NOMO-1 treated with dmso at 0.1 percent for 144 hours (cell line): ENCODE measurements around the gene NFATC1.

Experiments used
- DNase-seq: peaks from one replicate; lab custom pipeline; 2025; ENCODE audit not compliant: unreplicated experiment; lab: John Stamatoyannopoulos, UW

Gene NFATC1

DNA sequence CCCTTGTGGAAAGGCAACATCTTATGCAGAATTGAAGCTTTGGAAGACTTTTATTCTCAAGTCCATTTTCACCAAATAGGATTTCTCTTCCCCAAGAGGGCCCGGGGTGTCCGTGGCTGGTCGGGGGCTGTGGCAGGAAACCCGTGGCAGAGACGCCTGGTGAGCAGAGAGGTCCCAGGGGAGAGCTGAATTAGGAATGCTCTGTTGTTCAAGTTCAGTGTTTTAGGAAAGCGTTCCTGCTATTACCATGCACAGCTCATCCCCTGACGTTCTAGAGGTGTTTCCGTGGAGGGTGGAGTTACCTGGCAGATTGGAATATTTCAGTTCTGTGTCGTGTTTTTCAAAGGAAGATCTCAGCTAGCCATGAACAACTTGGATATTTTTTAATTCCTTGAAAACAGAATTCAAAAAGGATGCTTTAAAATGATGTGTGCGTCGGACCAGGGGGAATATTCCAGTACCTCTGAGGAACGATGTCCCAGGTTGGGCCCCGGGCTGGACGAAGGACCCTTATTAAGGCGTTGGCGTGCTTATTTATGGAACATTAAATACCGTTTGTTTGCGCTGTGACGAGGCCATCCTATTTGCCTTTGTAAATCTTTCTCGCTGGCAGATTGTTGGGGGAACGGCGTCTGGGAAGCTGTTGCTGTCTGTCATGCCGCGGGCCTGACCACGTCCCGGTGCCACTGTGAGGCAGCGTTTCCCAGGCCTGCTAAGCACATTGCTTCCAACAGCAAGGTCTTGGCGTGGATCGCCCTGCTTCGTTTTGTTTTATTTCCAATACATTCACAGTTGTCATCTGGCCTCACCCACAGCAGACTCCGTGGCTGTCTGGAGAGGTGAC is 8.2 kb downstream of the NFATC1 start:
- DNase-seq = no peak

DNA sequence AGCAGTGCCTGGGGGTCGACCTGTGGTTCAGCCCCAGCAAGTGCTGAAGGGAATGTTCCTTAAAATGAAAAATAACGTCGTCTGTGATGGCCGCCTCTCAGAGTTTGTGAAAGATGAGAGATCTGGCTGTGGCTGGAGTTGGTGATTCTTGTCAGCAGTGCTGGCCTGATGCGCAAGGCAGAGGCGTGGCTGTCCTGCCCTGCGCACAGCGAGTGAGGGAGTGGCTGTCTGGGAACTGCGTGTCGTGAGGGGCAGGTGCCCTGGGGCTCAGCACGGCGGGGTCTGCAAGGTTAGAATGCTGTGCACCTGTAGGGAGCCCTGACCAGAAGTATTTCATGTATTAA is 8.8 kb downstream of the NFATC1 start:
- no peak for DNase-seq

DNA sequence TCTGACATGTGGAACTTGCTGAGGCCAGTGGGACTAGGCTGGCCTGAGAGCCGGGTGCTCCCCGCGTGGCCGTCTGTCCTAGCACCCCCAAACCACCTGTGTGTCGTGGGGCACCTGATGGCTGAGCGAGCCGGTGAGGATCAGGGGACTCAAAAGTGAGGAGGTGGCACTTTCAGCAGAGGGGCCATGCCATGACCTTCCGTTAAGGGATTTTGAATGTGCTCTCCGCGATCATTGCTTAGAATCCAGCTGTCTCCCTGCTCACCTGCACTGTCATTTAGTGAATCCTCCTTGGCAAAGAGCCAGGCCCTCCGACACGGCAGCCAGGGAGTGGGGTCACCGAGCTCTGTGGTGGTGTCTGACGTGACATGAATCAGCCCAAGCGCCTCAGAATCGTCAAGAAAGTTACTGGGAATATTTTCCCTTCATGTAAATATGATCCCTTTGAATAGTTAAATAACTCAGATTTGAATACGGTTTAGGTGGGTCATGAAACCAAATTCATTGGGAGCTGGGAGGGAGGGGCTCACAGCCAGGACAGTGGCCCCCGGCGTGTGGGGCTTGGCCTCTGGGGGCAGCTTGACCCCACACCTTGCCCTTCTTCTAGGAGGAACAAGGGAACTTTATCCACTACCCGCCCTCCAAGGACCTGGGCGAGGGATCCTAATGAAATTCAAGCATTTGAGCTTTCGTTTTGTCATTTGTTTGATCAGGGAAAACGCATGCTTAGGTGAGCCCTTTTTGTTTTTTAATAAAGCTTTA is 9.5 kb downstream of the NFATC1 start:
- no peak for DNase-seq

DNA sequence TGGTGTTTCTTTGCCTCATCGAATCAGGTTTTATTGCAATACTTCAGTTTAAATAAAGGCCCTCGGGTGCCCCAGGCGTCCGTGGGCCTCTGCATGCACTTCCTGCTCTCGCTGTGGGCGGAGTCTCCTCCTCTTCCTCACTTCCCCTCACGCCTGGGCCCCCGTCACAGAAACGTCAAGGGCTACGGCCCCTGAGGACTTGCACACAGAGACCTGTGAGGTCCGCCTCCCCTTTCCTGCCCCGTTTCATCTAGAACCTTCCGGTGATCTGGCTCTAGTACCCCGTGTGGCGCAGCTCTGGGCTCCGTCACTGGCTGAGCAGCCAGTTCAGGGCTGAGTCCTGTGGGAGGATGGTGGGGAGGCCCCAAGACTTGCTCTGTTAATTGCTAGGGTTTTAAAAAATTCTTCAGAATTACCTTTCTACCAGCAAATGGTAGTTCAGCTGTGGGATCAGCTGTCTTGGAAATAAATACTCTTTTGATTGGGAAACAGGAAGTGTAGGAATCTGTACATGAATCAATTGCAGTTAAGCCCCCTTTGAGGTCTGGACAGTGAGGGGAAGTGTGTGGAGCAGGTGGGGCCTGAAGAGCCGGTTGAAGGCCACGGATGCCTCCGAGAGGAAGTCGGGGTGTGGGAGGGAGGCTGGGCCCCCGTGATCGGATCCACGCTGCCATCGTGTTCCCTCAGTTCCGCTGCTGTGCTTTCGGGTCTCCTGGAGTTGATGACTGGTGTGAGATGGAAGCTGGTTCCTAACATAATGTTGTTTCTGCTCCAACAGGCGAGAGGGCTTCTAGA is 10.2 kb downstream of the NFATC1 start:
- peak; percentile 85 for DNase-seq

DNA sequence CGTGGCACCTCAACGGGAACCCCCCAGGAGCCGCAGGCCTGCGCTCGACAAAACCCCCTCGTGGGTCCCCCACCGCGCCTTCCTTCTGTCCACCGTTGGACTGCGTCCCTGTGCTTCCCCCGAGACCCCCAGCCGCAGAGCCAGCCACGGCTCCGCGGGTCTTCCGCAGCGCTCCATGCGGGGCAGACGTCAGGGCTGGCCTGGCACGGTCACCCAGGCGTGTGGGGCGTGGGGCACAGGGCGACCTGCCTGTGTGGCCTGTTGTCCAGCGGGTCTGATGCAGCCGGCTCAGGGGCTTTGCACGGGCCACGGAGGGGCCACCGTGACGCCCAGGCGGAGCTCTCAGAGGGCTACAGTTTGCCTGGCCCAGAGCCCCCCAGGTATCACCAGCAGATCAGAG is 11.0 kb downstream of the NFATC1 start:
- DNase-seq = no peak

DNA sequence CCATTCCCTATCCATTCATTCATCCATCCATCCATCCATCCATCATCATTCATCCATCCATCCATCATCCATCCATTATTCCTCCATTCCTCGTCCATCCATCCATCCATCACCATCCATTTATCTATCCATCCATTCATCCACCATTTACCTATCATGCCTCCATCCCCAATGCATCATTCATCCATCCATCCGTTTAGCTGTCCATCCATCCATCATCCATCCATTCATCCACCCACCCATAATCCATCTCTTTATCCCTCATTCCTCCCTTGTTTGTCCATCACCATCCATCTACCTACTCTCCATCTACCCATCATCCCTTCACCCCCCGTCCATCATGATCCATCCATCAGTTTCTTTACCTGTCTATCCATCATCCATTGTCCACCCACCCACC is 13.6 kb downstream of the NFATC1 start:
- no peak for DNase-seq

DNA sequence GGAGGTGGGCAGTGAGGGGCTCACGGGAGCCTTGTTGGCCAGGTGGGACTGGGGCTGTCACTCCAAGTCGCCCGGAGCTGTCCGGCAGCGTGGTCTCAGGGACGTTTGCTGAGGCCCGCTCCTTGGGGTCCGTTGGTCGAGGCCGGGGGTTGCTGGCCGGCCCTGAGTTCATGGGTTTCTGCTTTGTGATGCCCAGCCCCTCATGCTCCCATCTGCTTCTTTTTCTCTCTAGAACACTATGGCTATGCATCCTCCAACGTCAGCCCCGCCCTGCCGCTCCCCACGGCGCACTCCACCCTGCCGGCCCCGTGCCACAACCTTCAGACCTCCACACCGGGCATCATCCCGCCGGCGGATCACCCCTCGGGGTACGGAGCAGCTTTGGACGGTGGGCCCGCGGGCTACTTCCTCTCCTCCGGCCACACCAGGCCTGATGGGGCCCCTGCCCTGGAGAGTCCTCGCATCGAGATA is 14.5 kb downstream of the NFATC1 start:
- no peak for DNase-seq

DNA sequence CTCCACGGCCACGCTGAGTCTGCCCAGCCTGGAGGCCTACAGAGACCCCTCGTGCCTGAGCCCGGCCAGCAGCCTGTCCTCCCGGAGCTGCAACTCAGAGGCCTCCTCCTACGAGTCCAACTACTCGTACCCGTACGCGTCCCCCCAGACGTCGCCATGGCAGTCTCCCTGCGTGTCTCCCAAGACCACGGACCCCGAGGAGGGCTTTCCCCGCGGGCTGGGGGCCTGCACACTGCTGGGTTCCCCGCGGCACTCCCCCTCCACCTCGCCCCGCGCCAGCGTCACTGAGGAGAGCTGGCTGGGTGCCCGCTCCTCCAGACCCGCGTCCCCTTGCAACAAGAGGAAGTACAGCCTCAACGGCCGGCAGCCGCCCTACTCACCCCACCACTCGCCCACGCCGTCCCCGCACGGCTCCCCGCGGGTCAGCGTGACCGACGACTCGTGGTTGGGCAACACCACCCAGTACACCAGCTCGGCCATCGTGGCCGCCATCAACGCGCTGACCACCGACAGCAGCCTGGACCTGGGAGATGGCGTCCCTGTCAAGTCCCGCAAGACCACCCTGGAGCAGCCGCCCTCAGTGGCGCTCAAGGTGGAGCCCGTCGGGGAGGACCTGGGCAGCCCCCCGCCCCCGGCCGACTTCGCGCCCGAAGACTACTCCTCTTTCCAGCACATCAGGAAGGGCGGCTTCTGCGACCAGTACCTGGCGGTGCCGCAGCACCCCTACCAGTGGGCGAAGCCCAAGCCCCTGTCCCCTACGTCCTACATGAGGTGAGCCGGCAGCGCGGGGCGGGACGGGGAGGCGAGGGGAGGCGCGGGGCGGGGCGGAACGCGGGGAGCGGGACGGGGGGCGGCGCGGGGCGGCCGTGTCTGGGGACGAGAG is 15.2 kb downstream of the NFATC1 start:
- no peak for DNase-seq

DNA sequence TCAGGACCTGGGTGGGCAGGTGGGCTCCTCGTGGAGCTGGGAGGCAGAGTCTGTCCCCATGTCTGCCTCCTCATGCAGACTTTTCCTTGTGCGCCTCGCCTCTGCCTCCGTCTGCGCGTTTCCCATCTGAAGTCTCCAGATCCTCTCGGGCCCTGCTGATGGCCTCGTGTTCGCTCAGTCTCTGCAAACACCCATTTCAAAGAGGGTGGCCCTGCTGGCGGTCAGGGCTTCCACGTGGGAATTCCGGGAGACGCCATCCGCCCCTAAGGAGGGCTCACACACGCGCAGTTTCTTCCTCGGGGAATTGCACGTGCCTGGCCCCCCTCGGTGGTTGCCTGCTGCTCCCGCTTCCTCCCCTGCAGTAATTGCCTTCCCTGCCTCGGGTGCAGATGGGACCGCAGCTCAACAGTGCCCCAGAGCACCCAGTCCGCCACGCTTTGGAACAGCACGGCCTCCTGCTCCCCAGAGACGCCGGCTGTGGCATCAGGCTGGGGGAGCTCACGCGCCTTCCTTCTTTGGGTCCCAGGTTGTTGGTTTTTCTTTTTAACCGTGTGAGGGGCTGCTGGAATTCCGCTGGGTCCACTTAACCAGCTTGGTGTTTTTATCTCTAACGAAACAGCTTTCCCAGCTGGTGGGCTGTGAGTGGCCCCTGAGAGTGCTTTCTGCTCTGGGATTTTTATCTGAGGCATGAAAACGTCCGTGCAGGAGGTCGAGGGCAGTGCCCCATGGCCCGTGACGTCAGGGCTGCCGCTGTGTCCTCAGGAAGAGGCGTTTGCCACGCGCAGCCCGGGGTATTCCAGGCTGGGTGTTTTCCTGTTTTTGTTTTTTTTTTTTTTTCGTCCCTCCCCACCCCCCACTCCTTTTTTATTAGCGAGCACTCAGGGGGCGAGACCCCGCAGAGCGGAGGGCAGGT is 16.1 kb downstream of the NFATC1 start:
- no peak for DNase-seq

DNA sequence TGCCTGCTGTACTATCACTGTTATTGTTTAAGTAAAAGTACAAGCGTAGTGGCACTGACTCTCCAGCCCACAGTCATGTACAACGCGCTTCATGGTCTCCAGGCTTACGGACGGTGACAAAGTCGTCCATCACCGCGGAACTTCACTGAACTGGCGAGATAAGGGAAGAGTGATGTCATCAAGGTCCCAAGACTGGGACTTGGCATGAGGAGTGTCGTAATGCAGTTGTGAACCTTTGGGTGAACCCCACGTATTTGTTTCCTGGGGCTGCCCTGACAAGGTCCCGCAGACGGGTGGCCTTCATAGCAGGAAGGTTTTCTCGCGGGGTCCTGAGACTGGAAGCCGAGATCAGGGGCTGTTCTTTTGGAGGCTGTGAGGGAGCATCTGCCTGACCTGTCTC is 17.3 kb downstream of the NFATC1 start:
- DNase-seq = no peak

DNA sequence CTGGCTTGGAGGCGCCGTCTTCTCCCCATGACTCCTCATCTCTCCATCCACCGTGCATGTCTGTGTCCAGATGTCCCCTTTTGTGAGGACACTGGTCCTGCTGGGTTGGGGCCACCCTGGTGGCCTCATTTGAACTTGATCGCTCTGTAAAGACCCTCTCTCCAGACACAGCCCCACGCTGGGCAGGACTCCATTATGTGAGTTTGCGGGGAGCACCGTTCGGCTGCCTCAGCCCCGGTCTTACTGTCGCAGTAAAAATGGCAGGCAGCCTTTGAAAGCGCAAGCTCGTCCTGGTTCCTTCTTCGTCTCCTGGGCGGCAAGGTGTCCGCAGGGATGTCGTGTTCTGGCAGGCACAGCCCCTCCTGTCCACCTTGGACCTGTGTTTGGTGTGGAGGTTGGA is 17.7 kb downstream of the NFATC1 start:
- no peak for DNase-seq

DNA sequence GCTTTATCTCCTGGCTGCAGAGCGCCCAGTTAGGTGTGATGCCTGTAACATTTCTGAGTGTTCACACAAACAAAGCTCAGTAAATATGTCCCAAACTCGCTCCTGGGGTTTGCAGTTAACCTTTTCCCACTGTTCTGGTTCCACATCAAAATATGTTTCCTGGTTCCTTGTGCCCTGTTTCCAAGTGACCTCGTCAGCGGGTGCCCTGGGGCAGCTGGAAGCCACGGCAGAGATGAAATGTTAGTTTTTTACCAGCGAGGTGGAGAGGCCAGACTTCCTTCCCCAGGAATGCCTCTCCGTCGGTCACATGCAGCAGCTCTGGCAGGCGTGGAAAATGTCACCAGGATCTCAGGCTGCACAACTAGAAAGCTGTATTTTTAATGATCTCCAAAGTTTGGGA is 18.2 kb downstream of the NFATC1 start:
- no peak for DNase-seq

DNA sequence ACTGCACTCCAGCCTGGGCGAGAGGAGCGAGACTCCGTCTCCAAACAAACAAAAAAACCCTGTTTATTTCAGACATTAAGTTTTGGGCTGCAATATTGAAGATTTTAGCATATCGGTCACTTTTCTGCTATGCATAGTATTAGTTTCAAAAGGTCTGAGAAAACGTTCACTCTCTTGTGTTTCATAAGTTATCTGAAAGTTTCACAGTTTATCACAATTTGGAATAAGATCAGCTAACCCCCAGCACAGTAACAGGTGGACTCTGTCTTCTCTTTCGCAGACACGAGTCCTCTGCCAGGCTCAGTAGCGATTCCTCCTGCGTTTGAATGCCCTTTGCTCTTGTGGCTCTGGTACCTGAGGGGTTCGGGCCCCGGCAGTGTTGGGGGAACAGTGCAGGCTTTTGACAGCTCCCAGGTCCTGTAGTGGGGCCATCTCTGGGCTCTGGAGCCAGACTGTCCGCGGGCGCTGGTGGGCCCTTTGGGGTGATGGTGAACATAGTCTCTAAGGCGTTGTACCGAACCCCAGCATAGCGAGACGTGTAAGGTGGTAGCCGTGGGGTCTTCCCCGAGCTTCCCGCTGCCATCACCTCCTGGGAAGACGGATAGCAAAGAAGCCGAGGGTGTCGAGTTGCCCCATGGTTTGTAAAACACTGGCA is 20.4 kb downstream of the NFATC1 start:
- DNase-seq = no peak

DNA sequence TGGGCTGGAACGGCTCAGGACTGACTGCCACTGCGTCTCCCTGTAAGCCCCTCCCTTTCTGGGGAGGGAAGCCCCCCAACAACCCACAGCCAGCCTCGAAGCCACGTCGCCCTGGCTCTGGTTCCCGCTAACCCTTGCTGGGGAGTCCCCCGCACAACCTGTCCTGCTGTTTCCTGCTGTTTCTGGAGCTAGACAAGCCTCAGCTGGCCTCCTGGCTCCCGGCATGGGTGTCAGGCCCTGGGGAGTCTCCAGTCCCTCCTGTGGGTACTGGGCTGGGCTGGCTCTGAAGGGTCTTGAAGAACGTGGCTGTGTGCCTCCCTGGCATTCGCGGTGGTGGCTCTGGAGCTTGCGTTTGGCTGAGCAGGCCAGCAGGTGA is 20.9 kb downstream of the NFATC1 start:
- DNase-seq = no peak

DNA sequence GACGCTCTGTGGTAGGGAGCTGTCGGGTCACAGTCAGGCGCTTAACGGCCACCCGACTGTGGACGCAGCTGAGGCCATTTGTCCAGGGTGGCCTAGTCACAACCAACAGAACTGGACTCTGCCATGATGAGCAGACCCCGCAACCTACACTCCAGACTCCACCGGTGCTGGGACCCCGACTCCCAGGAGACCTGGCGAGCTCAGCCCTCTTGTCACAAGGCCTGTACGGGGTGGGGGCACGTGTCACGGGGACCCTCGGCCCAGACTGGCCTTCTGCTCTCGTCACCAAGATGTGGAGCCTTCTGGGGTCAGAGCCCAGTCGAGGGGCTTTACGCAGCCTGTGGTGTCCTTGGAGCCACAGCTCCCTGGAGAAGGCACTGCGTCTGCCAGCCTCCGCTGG is 22.5 kb downstream of the NFATC1 start:
- no peak for DNase-seq

DNA sequence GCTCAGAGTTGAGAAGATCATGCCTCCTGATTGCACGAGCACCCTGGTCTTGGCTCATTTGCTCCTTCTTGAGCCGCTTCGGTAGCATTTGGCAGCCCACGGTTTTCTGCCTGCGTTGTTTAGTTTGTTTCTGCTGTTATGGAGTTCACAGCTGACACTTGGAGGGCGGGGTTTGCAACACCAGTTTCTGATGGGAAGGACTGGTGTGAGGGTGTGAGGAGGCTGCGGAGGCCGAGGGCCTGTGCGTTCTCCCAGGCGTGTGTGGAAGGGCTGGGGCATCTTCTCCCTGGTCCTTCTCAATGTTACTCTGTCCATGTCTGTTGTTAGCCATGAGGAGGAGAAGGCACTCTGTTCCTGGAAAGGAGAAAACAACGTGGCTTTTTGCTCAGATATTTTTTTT is 22.9 kb downstream of the NFATC1 start:
- DNase-seq = no peak

DNA sequence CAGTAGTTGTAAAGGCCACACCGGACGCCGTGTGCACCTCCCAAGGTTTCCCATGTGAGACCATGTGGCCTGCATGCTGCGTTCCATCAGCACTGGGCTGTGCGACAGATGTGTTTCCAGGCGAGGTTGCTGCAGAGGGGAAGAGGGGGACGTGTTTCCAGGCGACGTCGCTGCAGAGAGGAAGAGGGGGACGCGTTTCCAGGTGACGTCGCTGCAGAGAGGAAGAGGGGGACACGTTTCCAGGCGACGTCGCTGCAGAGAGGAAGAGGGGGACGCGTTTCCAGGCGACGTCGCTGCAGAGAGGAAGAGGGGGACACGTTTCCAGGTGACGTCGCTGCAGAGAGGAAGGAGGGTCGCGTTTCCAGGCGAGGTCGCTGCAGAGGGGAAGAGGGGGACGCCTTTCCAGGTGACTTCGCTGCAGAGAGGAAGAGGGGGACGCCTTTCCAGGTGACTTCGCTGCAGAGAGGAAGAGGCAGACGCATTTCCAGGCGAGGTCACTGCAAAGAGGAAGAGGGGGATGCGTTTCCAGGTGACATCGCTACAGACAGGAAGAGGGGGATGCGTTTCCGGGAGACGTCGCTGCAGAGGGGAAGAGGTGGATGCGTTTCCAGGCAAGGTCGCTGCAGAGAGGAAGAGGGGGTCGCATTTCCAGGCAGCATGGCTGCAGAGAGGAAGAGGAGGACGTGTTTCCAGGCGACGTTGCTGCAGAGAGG is 24.5 kb downstream of the NFATC1 start:
- DNase-seq = no peak

DNA sequence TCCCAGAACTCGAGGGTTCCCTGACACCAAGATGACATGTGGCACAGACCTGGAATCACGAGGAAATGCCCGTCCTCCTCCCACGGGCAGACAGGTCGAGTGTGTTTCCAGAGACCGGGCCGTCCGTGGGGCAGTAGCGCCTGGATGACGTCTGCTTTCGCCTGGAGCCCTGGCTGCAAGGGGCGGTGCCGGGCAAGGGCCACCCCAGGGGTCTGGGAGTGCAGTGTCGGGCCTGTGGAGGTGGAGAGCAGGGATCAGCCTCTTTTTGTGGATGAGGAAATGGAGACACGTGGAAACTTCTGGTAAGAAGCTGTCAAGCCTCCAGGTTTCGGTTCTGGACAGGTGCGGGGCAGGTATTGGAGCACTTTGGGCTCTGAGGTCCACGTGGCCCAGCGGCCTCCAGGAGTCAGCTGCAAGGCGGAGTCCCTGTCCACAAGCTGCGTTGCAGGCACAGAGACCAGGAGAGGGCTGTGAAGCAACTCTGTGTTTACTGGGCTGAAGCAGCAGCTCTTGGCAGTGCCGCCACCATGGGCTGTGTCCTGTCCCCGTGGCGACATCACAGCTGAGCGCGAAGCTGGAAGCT is 25.6 kb downstream of the NFATC1 start:
- DNase-seq = no peak
